ENCODE measurements around the gene AHDC1.

DNA sequence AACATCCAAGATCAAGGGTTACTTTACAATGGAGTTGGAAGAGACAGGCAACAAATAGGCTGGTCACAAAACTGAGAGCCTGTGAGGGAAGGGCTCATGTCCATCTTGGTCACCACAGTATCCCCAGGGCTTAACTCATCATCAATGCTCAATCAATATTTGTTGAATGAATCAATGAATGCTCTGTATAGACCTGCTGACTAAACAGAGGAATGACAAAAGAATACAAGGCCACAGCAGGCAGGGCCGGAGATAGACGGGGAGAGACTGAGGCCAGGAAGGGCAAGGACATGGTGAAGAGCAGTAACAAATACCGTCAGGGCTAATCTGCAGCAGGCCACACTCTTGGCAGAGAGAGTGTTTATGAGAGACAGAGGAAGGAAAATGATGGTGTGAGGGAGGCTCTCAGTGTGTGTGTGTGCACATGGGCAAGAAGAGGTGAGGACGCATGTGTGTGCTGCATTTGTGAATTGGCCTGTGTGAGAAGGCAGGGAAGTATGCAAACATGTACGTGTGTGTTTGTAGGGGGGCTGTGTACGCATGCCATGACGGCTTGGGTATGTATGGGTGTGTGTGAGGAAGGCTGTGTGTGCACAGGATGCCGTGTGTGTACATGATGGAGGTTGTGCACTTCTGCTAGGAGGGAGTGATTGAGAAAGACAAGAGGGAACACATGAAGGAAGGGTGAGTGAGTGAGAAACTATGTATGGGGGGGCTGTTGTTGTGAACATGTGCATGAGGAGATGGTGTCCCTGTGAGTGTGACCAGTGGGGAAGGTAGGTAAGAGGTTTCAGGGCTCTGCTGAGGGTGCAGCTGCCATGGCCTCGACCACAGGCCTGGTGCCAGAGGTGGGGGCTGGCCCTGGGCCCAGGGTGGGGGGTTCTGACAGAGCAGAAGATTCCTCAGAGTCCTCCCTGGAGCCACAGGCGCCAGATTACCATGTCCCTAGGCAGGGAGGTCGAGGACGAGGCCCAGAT, 15.4 kb downstream of the AHDC1 start:
- TF ChIP-seq ZFP30 (CRISPR knock-in tag; IDR thresholded peaks at IDR 0.05) (no peak), TOX (CRISPR knock-in tag; IDR thresholded peaks at IDR 0.05; ENCODE audit: borderline replicate concordance) (no peak), SNAI2 (CRISPR knock-in tag; IDR thresholded peaks at IDR 0.05) (no peak), OSR1 (CRISPR knock-in tag; IDR thresholded peaks at IDR 0.05) (no peak), POU6F1 (CRISPR knock-in tag; IDR thresholded peaks at IDR 0.05; ENCODE audit: borderline replicate concordance, low read depth) (no peak), CSDC2 (CRISPR knock-in tag; IDR thresholded peaks at IDR 0.05) (no peak), ZNF565 (CRISPR knock-in tag; conservative IDR thresholded peaks at IDR 0.05; ENCODE audit: low read depth) (no peak), RARB (CRISPR knock-in tag; IDR thresholded peaks at IDR 0.05) (no peak), ZNF70 (CRISPR knock-in tag; IDR thresholded peaks at IDR 0.05) (no peak), CREB5 (CRISPR knock-in tag; IDR thresholded peaks at IDR 0.05; ENCODE audit: low read depth) (no peak), TCF4 (CRISPR knock-in tag; IDR thresholded peaks at IDR 0.05; ENCODE audit: borderline replicate concordance) (no peak), PPARA (CRISPR knock-in tag; IDR thresholded peaks at IDR 0.05; ENCODE audit: borderline replicate concordance) (no peak)
- TF ChIP-seq, protein P1, sequence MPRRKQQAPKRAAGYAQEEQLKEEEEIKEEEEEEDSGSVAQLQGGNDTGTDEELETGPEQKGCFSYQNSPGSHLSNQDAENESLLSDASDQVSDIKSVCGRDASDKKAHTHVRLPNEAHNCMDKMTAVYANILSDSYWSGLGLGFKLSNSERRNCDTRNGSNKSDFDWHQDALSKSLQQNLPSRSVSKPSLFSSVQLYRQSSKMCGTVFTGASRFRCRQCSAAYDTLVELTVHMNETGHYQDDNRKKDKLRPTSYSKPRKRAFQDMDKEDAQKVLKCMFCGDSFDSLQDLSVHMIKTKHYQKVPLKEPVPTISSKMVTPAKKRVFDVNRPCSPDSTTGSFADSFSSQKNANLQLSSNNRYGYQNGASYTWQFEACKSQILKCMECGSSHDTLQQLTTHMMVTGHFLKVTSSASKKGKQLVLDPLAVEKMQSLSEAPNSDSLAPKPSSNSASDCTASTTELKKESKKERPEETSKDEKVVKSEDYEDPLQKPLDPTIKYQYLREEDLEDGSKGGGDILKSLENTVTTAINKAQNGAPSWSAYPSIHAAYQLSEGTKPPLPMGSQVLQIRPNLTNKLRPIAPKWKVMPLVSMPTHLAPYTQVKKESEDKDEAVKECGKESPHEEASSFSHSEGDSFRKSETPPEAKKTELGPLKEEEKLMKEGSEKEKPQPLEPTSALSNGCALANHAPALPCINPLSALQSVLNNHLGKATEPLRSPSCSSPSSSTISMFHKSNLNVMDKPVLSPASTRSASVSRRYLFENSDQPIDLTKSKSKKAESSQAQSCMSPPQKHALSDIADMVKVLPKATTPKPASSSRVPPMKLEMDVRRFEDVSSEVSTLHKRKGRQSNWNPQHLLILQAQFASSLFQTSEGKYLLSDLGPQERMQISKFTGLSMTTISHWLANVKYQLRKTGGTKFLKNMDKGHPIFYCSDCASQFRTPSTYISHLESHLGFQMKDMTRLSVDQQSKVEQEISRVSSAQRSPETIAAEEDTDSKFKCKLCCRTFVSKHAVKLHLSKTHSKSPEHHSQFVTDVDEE (CRISPR knock-in tag; IDR thresholded peaks at IDR 0.05) = no peak
- TF ChIP-seq, protein P2, sequence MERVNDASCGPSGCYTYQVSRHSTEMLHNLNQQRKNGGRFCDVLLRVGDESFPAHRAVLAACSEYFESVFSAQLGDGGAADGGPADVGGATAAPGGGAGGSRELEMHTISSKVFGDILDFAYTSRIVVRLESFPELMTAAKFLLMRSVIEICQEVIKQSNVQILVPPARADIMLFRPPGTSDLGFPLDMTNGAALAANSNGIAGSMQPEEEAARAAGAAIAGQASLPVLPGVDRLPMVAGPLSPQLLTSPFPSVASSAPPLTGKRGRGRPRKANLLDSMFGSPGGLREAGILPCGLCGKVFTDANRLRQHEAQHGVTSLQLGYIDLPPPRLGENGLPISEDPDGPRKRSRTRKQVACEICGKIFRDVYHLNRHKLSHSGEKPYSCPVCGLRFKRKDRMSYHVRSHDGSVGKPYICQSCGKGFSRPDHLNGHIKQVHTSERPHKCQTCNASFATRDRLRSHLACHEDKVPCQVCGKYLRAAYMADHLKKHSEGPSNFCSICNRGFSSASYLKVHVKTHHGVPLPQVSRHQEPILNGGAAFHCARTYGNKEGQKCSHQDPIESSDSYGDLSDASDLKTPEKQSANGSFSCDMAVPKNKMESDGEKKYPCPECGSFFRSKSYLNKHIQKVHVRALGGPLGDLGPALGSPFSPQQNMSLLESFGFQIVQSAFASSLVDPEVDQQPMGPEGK (CRISPR knock-in tag; IDR thresholded peaks at IDR 0.05; ENCODE audit: borderline replicate concordance) = no peak

Data from SK-N-SH treated with all-trans-retinoic acid at 6 μM for 48 hours (cell line).